Loucy (cell line): ENCODE measurements around the gene RNASE8.

Source experiments
- H2AFZ ChIP-seq: fragments of 200-600 bp; sonication (generic); 2 replicates; pipeline ENCODE4 v1.6.0; 2016; ENCODE audit warnings: antibody characterized with exemption, mild to moderate bottlenecking, low read length, moderate library complexity
- H3F3A ChIP-seq: fragments of 200-600 bp; 2 replicates; pipeline ENCODE4 v1.6.0; 2016; ENCODE audit warnings: antibody characterized with exemption, low read depth, mild to moderate bottlenecking
- H3K27me3 ChIP-seq: fragments of 200-600 bp; sonication (generic); 2 replicates; pipeline ENCODE4 v1.6.1; 2014; ENCODE audit warnings: low read length, mild to moderate bottlenecking; ENCODE audit not compliant: insufficient read depth, poor library complexity, severe bottlenecking
- H3K36me3 ChIP-seq: fragments of 200-600 bp; sonication (generic); 2 replicates; pipeline ENCODE4 v1.6.1; 2016; ENCODE audit warnings: low read length; ENCODE audit not compliant: insufficient read depth
- H3K4me1 ChIP-seq: fragments of 200-600 bp; sonication (generic); 2 replicates; pipeline ENCODE4 v1.5.1; 2014; ENCODE audit warnings: low read length, mild to moderate bottlenecking; ENCODE audit not compliant: insufficient read depth, poor library complexity, severe bottlenecking
- H3K4me2 ChIP-seq: fragments of 200-600 bp; sonication (generic); 2 replicates; pipeline ENCODE4 v1.6.0; 2014; ENCODE audit warnings: antibody characterized with exemption, low read length, low read depth, mild to moderate bottlenecking; ENCODE audit not compliant: poor library complexity, severe bottlenecking
- H3K4me3 ChIP-seq: fragments of 200-600 bp; sonication (generic); 2 replicates; pipeline ENCODE4 v1.5.1; 2014; ENCODE audit warnings: low read length, mild to moderate bottlenecking, mixed read lengths; ENCODE audit not compliant: poor library complexity, severe bottlenecking
- H3K79me2 ChIP-seq: fragments of 200-600 bp; sonication (generic); 2 replicates; pipeline ENCODE4 v1.6.1; 2014; ENCODE audit warnings: low read length; ENCODE audit not compliant: insufficient read depth
- H3K9ac ChIP-seq: fragments of 200-600 bp; sonication (generic); 2 replicates; pipeline ENCODE4 v1.6.0; 2014; ENCODE audit warnings: mild to moderate bottlenecking, low read depth, low read length, moderate library complexity; ENCODE audit not compliant: poor library complexity, severe bottlenecking
- H3K9me2 ChIP-seq: fragments of 200-600 bp; sonication (generic); replicated peaks from 2 replicates; pipeline ENCODE4 v1.6.1; 2016; ENCODE audit warnings: low read depth, low read length, mixed read lengths
- H3K9me3 ChIP-seq: fragments of 200-600 bp; sonication (generic); 2 replicates; pipeline ENCODE4 v1.6.1; 2014; ENCODE audit warnings: mild to moderate bottlenecking, antibody characterized with exemption, low read length, low read depth; ENCODE audit not compliant: insufficient read depth
- H4K20me1 ChIP-seq: fragments of 200-600 bp; sonication (generic); 2 replicates; pipeline ENCODE4 v1.6.0; 2014; ENCODE audit warnings: antibody characterized with exemption, low read length, mild to moderate bottlenecking; ENCODE audit not compliant: insufficient read depth, poor library complexity, severe bottlenecking
- CTCF ChIP-seq: fragments of 200-600 bp; sonication (generic); conservative IDR thresholded peaks from 2 replicates; pipeline ENCODE4 v1.5.1; 2014; ENCODE audit warnings: mild to moderate bottlenecking, antibody characterized with exemption, low read length
- EZH2phosphoT487 ChIP-seq: fragments of 200-600 bp; IDR thresholded peaks from 2 replicates; pipeline ENCODE4 v1.6.1; 2018; ENCODE audit warnings: antibody characterized with exemption, mild to moderate bottlenecking, moderate library complexity, borderline replicate concordance

Gene RNASE8

GRCh38 chr14:21020977-21021545 is 36.6 kb upstream of the RNASE8 start:
- Histone ChIP-seq H3K9me2 (no peaks in the 10 kb centered on the region), H3K9me3 (no peaks in the 10 kb centered on the region), H3K79me2 (0 out of 2 replicates have a peak, but pooled peaks cover 5% of the 10 kb centered on the region), H3K27me3 (no peaks in the 10 kb centered on the region), H3K4me1 (peaks cover 11% of the 10 kb centered on the region), H2AFZ (no peak overlapping the region), H3K9ac (no peak overlapping the region), H3K4me3 (no peak overlapping the region), H3F3A (no peaks in the 10 kb centered on the region), H3K4me2 (no peak overlapping the region), H4K20me1 (no peaks in the 10 kb centered on the region), H3K36me3 (no peaks in the 10 kb centered on the region)
- no peak for TF ChIP-seq EZH2phosphoT487
- no peak for TF ChIP-seq CTCF

GRCh38 chr14:21022686-21023085 is 34.9 kb upstream of the RNASE8 start:
- Histone ChIP-seq H3F3A (no peaks in the 10 kb centered on the region), H3K27me3 (no peaks in the 10 kb centered on the region)

GRCh38 chr14:21023174-21023573 is 34.4 kb upstream of the RNASE8 start:
- Histone ChIP-seq H3K4me2 (peak overlapping the region; percentile 89), H3F3A (no peaks in the 10 kb centered on the region), H2AFZ (no peak overlapping the region), H3K27me3 (no peaks in the 10 kb centered on the region), H3K9ac (no peak overlapping the region), H3K9me2 (no peaks in the 10 kb centered on the region), H3K36me3 (no peaks in the 10 kb centered on the region), H3K4me3 (no peak overlapping the region), H3K79me2 (0 out of 2 replicates have a peak, but pooled peaks cover 5% of the 10 kb centered on the region), H3K4me1 (peaks cover 11% of the 10 kb centered on the region), H3K9me3 (no peaks in the 10 kb centered on the region), H4K20me1 (no peaks in the 10 kb centered on the region)
- TF ChIP-seq CTCF: no peak
- TF ChIP-seq EZH2phosphoT487: no peak

More at GRCh38 chr14:21022686-21023085, 34.9 kb upstream of the RNASE8 start:
- Histone ChIP-seq H3K4me3 (no peak overlapping the region), H4K20me1 (no peaks in the 10 kb centered on the region), H3K9me3 (no peaks in the 10 kb centered on the region), H3K79me2 (0 out of 2 replicates have a peak, but pooled peaks cover 5% of the 10 kb centered on the region), H2AFZ (no peak overlapping the region), H3K36me3 (no peaks in the 10 kb centered on the region), H3K4me1 (peaks cover 11% of the 10 kb centered on the region), H3K9ac (no peak overlapping the region), H3K4me2 (no peak overlapping the region), H3K9me2 (no peaks in the 10 kb centered on the region)
- no peak for TF ChIP-seq CTCF
